GM19455 (cell line): ENCODE data around the gene RAD1.
A peak's percentile ranks its signal among the peaks of the same experiment; 100 is the strongest.
"Not testable (repeated sequence)": the region's sequence is repeated elsewhere in the genome, so short reads cannot be mapped to it uniquely, and the experiment has no call there.

Source experiments
- ATAC-seq: cut with Tn5 transposase; IDR thresholded peaks from one replicate; pipeline ENCODE4 v1.9.1; 2021; ENCODE audit not compliant: unreplicated experiment

RAD1 gene

DNA sequence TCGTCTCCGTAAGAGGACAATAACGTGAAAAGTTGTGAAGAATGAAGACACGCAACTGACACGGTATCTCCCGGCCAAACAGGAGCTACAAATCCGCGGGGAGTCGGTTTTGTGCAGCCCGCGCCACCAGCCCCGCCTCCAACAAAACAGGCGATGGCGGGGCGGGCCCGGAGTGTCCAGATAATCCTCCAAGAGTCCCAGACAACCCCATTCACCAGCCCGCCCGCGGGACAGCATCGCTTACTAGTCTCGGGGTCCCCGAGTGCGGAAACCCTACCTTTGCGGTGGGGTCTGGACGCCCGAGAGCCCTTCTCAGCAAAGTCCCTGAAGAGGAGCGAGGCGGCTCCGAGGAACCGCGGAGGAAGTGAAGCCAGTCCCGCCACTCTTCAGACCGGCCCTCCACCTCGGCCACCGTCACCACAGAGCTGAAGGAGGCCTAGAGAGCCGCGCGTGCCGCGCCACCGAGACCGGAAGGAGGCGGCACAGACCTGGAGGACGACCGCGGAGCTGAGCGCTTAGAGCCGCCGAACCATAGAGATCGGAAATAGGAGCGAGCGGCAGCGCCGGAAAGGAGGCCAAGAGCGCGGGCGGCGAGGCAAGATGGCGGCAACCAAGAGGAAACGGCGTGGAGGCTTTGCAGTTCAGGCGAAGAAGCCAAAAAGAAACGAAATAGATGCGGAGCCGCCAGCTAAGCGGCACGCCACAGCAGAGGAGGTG is at the start of gene RAD1, which contains the start of gene BRIX1:
RAD1 (minus strand) TSS at position 366 of the 717 bp plus-strand sequence. CDS start 612 bp downstream, outside the sequence.
BRIX1 (plus strand) TSS at position 573 of the 717 bp plus-strand sequence; CDS start at position 601, 28 bp downstream.
- ATAC-seq, result peak; percentile 99

- peak; percentile 96 for ATAC-seq
Observed at GRCh38 chr5:34959323-34959722, 44.0 kb upstream of the RAD1 start.

- no peak for ATAC-seq
Observed at GRCh38 chr5:34957857-34958690, 42.8 kb upstream of the RAD1 start.

- no peak for ATAC-seq
Observed at GRCh38 chr5:34957321-34957720, 42.0 kb upstream of the RAD1 start.

DNA sequence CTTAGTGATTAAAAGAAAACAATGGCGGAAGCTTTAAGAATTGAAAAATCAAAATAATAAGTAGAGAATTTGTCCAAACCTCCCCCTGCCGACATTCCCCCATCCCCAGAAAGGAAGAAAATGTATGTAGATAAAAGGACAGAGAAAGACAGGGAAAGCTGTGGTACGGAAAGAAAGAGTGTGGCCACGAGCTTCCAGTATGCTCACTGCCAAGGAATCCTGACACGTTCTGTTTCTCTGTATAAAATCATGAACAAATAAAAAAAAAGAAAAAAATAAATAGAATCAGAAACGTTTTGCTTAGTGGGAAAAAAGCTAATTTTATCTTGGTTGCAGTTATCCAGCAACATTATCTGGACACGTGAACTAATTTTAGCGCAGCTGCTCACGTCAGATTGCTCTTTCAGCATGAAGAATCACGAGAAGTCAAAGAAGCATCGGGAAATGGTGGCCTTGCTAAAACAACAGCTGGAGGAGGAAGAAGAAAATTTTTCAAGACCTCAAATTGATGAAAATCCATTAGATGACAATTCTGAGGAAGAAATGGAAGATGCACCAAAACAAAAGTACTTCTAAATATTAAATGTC is 29.2 kb upstream of the RAD1 start:
- no peak for ATAC-seq

- ATAC-seq, result no peak
Observed at GRCh38 chr5:34944044-34944443, 28.7 kb upstream of the RAD1 start.

- ATAC-seq, result no peak
Observed at GRCh38 chr5:34941936-34942335, 26.6 kb upstream of the RAD1 start.

- ATAC-seq, result no peak
Observed at GRCh38 chr5:34932947-34933346, 17.6 kb upstream of the RAD1 start.

GRCh38 chr5:34930870-34931269 is 15.6 kb upstream of the RAD1 start:
- no peak for ATAC-seq

DNA sequence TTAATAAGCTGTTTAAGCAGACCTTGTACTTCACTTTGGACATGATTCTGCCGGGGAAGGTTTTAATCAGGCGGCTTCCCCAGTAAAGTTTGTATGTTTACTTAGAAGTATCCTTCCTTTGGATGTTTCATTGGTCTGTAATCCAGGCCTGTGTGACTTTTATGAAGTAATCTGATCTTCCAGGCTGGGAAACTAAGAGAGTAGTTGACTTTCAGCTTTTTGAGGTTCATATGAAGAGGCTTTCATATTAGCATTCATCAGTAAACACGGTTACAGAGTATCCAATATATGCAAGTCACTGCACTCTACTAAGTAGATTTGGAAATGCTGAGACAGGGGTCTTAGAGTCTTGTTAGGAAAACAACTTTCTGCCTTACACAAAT is 15.1 kb upstream of the RAD1 start:
- no peak for ATAC-seq

DNA sequence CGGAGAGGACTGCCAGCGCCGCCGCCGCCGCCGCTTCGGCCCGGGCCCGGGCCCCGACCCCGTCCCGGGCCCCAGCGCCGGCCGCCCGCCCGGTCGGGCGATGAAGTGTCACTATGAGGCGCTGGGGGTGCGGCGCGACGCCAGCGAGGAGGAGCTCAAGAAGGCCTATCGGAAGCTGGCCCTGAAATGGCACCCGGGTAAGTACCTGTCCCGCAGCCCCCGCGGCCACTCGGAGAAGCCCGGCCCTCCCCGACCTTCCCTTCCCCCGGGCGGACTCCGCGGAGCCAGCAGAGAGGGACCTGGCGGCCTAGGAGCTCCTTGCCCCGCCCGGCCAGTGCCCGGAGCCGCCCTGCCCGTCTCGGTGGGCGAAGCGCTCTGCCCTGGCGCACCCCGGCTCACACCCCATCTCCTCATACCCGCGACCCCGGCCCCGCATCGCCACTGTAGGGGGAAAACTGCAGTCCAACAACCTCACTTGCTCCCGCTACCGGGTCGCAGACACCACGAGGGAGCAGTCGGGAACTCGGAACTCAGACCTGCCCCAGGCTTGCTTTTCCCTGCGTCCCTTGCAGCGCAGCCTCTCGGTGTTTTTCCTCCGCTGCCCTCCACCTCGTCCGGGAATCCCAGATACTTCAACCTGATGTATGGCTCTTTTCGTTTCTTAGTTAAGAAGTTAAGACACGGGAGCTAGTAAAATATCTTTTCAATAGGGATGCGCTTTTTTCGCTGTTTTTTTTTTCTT is 14.6 kb upstream of the RAD1 start:
- ATAC-seq, result peak; percentile 80

GRCh38 chr5:34929134-34929719 is 13.9 kb upstream of the RAD1 start, which contains the start of gene DNAJC21:
TSS of gene DNAJC21 (plus strand) at chr5:34929559. CDS start at chr5:34929820, 261 bp downstream.
- ATAC-seq, result peak; percentile 85

- ATAC-seq, result no peak
Observed at GRCh38 chr5:34928267-34928666, 13.0 kb upstream of the RAD1 start.

DNA sequence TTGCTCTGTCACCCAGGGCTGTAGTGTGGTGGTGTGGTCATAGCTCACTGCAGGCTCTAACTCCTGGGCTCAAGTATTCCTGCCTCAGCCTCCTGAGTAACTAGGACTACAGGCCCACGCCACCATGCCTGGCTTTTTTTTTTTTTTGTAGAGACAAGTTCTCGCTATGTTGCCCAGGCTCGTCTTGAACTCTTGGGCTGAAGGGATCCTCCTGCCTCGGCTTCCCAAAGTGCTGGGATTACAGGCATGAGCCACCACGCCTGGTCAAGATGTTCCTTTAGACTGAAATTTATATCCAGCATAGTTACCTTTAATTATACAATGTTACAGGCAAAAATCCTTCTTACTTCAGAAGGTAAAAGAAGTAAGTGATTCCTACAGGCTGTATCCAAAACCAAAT is 12.5 kb upstream of the RAD1 start:
- ATAC-seq, result no peak

DNA sequence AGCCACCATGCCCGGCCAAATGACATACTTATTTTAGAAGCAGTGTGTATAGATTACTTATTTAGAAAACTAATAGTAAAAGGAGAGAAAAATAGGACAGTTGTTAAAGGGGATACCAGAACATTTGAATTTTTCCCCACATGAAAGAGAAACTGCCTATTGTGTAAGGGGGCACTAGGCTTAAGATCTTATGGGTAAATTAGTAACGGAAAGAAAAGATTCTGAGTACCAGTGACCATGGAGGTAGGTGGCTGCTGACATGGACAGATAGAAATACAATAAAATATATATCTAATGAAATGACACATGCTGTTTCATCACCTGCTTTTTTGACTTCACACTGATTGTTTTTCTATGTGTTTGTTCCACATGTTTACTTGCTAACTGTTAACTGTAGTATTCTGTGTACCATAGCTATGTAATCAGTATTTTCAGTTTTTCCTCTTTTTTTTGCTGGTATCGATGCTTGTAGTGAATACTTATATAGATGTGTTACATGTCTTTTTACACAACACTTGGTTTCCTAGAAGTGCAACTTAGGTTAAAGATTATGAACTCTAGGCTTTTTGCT is 11.1 kb upstream of the RAD1 start:
- no peak for ATAC-seq

GRCh38 chr5:34924462-34924765 is 9.1 kb upstream of the RAD1 start:
- no peak for ATAC-seq

DNA sequence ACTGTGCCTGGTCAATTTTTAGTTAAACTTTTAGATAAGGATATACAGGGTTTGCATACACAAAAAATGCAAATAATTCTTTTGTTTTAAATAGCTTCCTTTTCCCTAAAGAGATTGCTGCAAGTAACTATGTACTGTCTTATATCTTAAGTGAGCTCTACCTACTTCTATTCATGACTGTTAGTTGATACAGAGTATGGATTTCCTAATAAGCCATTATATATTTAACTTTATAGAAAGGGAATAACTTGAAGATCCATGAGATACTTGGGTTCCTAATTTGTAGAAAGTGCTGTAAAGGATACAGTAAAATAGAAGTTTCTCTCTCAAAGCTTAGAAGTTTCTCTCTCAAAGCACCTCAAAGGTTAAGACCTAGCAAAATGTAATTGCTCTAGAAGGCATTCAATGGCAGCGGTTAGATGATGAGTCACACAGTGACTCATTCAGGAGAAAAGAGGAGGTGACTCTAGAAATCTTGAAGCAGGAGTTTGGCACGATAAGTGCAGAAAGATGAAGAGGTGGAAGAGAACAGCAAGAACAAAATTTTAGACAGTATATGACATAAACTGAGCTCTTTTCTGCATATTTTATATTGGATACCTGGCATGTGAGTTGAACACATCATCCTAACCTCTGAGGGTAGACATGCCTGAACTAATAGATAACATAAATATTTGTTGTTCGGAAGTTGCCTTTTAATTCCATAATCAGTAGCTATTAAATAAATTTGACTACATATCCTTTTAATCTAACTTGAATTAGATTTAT is 8.6 kb upstream of the RAD1 start:
- no peak for ATAC-seq

DNA sequence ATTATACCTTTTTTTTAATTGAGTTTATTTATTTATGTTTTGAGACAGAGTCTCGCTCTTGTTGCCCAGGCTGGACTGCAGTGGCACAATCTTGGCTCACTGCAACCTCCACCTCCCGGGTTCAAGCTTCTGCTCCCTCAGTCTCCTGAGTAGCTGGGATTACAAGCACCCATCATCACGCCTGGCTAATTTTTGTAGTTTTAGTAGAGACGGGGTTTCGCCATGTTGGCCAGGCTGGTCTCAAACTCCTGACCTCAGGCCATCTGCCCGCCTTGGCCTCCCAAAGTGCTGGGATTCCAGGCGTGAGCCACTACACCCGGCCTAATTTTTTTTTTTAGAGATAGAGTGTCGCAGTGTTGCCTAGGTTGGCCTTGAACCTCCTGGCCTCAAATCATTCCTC is 8.0 kb upstream of the RAD1 start:
- ATAC-seq, result not testable (repeated sequence)

DNA sequence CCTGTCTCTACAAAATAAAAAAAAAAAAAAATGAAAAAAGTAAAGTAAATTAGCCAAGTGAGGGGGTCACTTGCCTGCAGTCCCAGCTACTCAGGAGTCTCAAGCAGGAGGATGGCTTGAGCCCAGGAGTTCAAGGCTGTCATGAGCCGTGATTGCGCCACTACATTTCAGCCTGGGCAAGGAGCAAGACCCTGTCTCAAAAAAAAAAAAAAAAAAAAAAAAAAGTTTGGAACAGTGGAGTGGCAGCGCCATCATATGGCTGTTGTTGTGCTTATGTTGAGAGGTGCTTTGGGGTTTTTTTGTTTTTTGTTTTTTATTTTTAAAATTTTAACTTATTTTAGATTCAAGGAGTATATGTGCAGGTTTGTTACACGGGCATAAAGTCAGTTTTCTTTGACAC is 3.8 kb upstream of the RAD1 start:
- ATAC-seq, result no peak

- no peak for ATAC-seq
Observed at GRCh38 chr5:34918025-34918424, 2.7 kb upstream of the RAD1 start.
